Hematopoietic multipotent progenitor cell (in vitro differentiated cells): ENCODE data around the gene TMCC2. TPM values are rescaled to one million over a fixed set of nuclear protein-coding genes. Genes with fewer than 3 reads are reported as not detected.
A peak's percentile ranks its signal among the peaks of the same experiment; 100 is the strongest.
"Not testable (repeated sequence)": the region's sequence is repeated elsewhere in the genome, so short reads cannot be mapped to it uniquely, and the experiment has no call there.

Experiments used
- DNase-seq, 3 donors: peaks; one replicate each; pipeline ENCODE4 v3.0.0-alpha.2; 2011 to 2015; ENCODE audit warnings: low read depth in 2 of 3, low spot score in 2 of 3
- total RNA-seq: library from RNA; depleted of rRNA; stranded (reverse); fragments of >200 nt; gene quantifications from one replicate; pipeline ENCODE4 v1.2.3, GENCODE V29; 2012

Gene TMCC2, protein sequence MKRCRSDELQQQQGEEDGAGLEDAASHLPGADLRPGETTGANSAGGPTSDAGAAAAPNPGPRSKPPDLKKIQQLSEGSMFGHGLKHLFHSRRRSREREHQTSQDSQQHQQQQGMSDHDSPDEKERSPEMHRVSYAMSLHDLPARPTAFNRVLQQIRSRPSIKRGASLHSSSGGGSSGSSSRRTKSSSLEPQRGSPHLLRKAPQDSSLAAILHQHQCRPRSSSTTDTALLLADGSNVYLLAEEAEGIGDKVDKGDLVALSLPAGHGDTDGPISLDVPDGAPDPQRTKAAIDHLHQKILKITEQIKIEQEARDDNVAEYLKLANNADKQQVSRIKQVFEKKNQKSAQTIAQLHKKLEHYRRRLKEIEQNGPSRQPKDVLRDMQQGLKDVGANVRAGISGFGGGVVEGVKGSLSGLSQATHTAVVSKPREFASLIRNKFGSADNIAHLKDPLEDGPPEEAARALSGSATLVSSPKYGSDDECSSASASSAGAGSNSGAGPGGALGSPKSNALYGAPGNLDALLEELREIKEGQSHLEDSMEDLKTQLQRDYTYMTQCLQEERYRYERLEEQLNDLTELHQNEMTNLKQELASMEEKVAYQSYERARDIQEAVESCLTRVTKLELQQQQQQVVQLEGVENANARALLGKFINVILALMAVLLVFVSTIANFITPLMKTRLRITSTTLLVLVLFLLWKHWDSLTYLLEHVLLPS
- 8.6 TPM for total RNA-seq

GRCh38 chr1:205227584-205228013 lies at the start of gene TMCC2:
Gene TMCC2 (plus strand): TSS chr1:205227946. CDS start chr1:205228565, 619 bp downstream.
- peak in 2 of 3 donors; percentile 89 for DNase-seq

DNA sequence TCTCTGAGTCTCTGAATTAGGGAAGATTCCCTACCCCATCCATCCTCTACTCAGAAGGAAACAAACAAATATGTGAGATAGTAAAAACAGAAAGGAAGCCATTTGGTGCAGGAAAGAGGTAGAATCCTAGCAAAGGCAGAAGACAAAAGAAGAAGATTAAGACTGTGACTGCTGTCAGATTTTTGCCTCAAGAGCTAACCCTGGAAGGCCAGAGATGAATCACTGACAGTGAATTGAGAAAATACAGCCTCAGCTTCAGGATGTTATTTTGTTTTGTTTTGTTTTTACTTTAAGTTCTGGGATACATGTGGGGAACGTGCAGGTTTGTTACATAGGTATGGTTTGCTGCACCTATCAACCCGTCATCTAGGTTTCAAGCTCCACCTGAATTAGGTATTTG lies 47.9 kb upstream of the TMCC2 start:
- no peak for DNase-seq

GRCh38 chr1:205180331-205180730 lies 47.4 kb upstream of the TMCC2 start:
- DNase-seq: not testable (repeated sequence)

DNA sequence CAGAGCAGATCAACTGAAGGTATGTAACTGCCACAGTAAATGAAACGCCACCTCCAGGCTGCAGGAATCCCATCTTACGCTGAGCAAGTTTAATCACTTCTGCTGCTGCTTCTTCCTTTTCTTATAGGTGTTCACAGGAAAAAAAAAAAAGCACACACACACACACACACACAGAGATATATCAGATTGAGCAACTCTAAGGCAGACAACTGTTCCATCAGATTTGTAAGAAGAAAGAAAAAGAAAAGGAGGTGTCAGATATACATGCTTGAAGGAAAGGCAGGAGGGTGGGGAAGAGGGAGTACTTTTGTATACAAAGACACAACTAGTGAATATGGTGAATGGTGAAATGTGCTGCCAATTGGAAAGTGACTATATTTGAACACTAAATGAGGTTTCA lies 44.8 kb upstream of the TMCC2 start:
- DNase-seq: no peak

DNA sequence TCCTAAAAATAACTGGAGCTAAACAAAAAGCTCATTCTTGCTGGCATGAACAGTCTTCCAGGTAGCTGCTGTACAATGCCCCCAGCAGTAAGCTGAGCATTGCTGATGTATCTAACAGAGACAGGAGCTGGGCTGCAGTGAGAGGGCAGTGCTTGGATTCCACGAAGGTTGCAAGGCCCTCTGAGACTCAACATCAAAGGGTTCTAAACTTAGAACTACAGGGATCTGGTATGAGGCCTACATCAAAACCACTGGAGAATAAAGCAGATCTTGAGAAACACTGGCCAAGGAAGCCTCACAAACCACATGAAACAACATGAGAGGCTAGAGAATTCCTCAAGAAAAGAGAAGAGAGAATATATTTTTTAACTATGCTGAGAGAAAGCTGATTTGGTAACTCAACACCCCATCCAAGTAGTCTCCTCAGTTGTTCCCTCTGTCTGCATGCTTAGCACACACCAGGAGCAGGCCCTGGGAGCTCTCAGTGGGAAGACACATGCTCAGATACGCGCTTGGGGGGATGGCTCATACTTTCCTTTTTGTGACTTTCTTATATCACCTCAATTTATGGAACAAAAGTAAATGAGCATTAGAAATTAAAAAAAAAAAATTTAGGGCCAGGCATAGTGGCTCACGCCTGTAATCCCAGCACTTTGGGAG lies 43.9 kb upstream of the TMCC2 start:
- DNase-seq: no peak

- peak in 2 of 3 donors; percentile 23 to 68 for DNase-seq
These were observed 41.6 kb upstream of the TMCC2 start for GRCh38 chr1:205186191-205186590.

- no peak for DNase-seq
These were observed 40.3 kb upstream of the TMCC2 start for GRCh38 chr1:205187420-205187819.

DNA sequence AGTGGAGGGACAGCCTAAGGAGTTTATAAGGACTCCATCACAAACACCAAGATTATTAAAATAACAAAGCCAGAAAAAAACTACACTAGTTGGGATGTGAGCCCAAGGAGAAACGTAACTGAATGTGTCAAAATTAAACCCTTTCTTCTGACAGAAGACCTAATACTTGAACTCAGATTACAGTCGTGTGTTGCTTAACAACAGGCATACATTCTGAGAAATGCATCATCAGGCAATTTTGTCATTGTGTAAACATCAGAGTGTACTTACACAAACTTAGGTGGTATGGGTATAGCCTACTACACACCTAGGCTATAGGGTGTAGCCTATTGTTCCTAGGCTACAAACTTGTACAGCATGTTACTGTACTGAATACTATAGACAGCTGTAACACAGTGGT lies 39.6 kb upstream of the TMCC2 start:
- DNase-seq: no peak

- no peak for DNase-seq
These were observed 39.1 kb upstream of the TMCC2 start for GRCh38 chr1:205188596-205188995.

GRCh38 chr1:205189131-205189530 lies 38.6 kb upstream of the TMCC2 start:
- peak in 1 of 3 donors; percentile 43 for DNase-seq

GRCh38 chr1:205190845-205191577 lies 36.7 kb upstream of the TMCC2 start:
- no peak for DNase-seq

DNA sequence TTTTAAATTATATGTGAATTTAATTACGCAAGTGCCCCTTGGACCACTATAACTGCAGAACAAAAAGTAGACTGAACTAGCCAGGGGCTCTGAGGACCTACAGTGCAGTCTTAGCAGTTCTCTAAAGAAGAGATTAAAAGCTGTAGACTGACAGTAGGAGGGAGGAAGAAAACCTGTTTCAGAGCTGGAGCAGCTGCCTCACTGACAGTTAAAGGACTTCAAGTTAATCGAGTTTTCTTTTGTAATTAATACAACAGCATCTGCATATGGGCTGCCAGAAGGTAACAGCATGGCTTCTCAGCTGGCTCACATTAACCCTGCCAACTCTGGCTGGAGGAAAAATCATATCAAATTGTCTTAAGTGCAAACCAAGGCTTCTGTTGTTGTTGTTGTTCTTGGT lies 36.1 kb upstream of the TMCC2 start:
- DNase-seq: no peak

GRCh38 chr1:205192287-205192686 lies 35.5 kb upstream of the TMCC2 start:
- no peak for DNase-seq

- no peak for DNase-seq
These were observed 28.4 kb upstream of the TMCC2 start for GRCh38 chr1:205199090-205199930.

GRCh38 chr1:205199931-205200299 lies 27.8 kb upstream of the TMCC2 start:
- DNase-seq: no peak

- no peak for DNase-seq
These were observed 23.2 kb upstream of the TMCC2 start for GRCh38 chr1:205204552-205204951.

GRCh38 chr1:205205055-205205454 lies 22.7 kb upstream of the TMCC2 start:
- DNase-seq: no peak

DNA sequence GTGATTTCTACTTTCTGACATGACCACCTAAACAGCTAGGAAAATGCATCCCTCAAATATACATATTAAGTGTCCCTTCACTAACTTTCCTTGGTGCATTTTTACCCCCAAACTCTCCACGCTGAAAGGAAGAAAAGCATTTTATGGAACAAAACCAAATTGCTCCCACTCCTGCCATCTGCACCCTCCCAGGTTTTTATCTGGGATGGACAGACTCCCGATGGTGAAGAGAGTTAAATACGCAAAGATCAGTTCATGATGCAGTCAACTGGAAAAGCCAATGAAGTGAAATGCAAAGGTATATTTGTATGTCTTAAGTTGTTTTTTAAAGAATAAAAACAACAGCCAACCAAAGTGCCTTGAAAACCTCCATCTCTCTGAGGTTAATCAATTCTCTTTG lies 18.9 kb upstream of the TMCC2 start:
- no peak for DNase-seq

DNA sequence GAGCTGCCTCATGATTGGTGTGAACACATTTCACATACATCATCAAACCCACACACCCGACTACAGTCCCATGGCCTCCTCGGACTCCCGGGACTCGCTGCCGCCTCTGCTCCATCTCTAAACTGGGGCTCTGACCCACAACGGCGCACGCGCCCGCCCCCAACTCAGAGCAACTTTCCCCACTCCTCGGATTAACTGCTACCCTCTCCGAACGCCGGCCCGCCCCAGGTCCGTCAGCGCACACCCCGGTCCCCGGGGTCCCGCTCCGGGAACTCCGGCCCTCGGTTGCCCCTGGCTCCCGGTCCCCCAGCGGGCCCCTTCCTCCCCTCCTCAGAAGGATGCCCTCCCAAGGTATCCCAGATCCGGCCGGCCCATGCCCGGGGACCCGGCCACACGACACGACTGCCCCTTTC lies 17.0 kb upstream of the TMCC2 start:
- peak in 1 of 3 donors; percentile 21 for DNase-seq
